GM19463 (cell line): Measurements from ENCODE around the gene DRG2.

Experiments used
- ATAC-seq: cut with Tn5 transposase; IDR thresholded peaks from one replicate; pipeline ENCODE4 v1.9.1; 2021; ENCODE audit warnings: mild to moderate bottlenecking, moderate library complexity; ENCODE audit not compliant: unreplicated experiment

DRG2 gene

GRCh38 chr17:18074566-18075272 lies 13.0 kb upstream of the DRG2 start:
- ATAC-seq, result no peak

- ATAC-seq, result no peak
Measured at GRCh38 chr17:18076936-18077335, 10.8 kb upstream of the DRG2 start.

- ATAC-seq, result no peak
Measured at GRCh38 chr17:18079543-18079942, 8.2 kb upstream of the DRG2 start.

- ATAC-seq, result no peak
Measured at GRCh38 chr17:18084256-18084655, 3.5 kb upstream of the DRG2 start.

GRCh38 chr17:18089613-18090012 lies 1.9 kb downstream of the DRG2 start:
- no peak for ATAC-seq

- no peak for ATAC-seq
Measured at GRCh38 chr17:18093616-18094408, 6.1 kb downstream of the DRG2 start.

- no peak for ATAC-seq
Measured at GRCh38 chr17:18094409-18094807, 6.7 kb downstream of the DRG2 start.

GRCh38 chr17:18099516-18099915 lies 11.8 kb downstream of the DRG2 start:
- no peak for ATAC-seq

- no peak for ATAC-seq
Measured at GRCh38 chr17:18100616-18101015, 12.9 kb downstream of the DRG2 start.

GRCh38 chr17:18101828-18102227 lies 14.1 kb downstream of the DRG2 start:
- no peak for ATAC-seq

GRCh38 chr17:18102640-18103039 lies 14.9 kb downstream of the DRG2 start:
- no peak for ATAC-seq

GRCh38 chr17:18105027-18105426 lies 17.3 kb downstream of the DRG2 start:
- ATAC-seq, result no peak

- ATAC-seq, result no peak
Measured at GRCh38 chr17:18105595-18105994, 17.8 kb downstream of the DRG2 start.

- ATAC-seq, result no peak
Measured at GRCh38 chr17:18106211-18106610, 18.5 kb downstream of the DRG2 start.

- no peak for ATAC-seq
Measured at GRCh38 chr17:18107061-18107790, 19.5 kb downstream of the DRG2 start.

GRCh38 chr17:18107971-18108370 lies 20.2 kb downstream of the DRG2 start:
- no peak for ATAC-seq

- ATAC-seq, result no peak
Measured at GRCh38 chr17:18108401-18109312, 20.9 kb downstream of the DRG2 start, which contains the start of gene MYO15A. Gene MYO15A (plus strand): TSS chr17:18108756. CDS start chr17:18118801, 10,045 bp downstream.

- no peak for ATAC-seq
Measured at GRCh38 chr17:18109935-18110485, 22.3 kb downstream of the DRG2 start.

- no peak for ATAC-seq
Measured at GRCh38 chr17:18110636-18111145, 22.9 kb downstream of the DRG2 start.
